ENCODE results near the gene SIGLEC10. TPM values are rescaled to one million over a fixed set of nuclear protein-coding genes. Genes with fewer than 3 reads are reported as not detected.
"Not testable (repeated sequence)": the region's sequence is repeated elsewhere in the genome, so short reads cannot be mapped to it uniquely, and the experiment has no call there.

Gene SIGLEC10, protein sequence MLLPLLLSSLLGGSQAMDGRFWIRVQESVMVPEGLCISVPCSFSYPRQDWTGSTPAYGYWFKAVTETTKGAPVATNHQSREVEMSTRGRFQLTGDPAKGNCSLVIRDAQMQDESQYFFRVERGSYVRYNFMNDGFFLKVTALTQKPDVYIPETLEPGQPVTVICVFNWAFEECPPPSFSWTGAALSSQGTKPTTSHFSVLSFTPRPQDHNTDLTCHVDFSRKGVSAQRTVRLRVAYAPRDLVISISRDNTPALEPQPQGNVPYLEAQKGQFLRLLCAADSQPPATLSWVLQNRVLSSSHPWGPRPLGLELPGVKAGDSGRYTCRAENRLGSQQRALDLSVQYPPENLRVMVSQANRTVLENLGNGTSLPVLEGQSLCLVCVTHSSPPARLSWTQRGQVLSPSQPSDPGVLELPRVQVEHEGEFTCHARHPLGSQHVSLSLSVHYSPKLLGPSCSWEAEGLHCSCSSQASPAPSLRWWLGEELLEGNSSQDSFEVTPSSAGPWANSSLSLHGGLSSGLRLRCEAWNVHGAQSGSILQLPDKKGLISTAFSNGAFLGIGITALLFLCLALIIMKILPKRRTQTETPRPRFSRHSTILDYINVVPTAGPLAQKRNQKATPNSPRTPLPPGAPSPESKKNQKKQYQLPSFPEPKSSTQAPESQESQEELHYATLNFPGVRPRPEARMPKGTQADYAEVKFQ
- total RNA-seq (1 to 10 TPM; 1.4 to 9.4 (median 4.6) TPM), polyA plus RNA-seq (1 to 10 TPM in 1 of 2 donors, under 1 TPM in 1; 0.30 to 1.3 TPM)
- long read RNA-seq, donor 1, partial matches to known transcripts, result 2 of 2 reads
- long read RNA-seq, donor 1, other reads (novel, unspliced or antisense), result 0 of 2 reads
- long read RNA-seq, donor 2, result 0 reads
- long read RNA-seq, donor 3, partial matches to known transcripts, result 5 of 14 reads
- long read RNA-seq, donor 3, other reads (novel, unspliced or antisense), result 3 of 14 reads

DNA sequence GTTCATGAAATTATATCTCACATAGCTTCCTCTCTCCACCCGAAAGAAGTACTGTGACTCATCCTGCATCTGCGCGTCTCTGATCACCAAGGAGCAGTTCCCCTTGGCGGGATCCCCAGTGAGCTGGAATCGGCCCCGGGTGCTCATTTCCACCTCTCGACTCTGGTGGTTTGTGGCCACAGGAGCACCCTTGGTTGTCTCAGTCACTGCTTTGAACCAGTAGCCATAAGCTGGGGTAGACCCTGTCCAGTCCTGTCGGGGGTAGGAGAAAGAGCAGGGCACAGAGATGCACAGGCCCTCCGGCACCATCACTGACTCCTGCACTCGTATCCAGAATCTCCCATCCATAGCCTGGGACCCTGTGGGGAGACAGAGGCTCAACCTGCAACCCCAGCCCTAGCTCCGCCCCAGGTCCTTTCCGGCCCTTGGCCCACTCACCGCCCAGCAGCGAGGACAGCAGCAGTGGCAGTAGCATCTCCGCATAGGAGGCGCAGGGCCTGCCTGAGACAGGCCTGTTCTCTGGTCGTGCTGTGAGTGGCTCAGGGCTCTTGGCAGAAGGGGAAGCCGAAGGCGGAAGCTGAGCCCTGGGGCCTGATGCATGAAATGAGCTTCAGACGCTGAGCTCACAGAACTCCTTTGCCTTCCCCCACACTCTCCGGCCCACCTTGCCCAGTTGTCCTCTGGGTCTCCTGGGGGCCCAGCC is at the start of gene SIGLEC10:
SIGLEC10 (minus strand) TSS at position 536 of the 703 bp plus-strand sequence; CDS start at position 475, 61 bp downstream.
- no peak within 1 kb of the TSS for H3K27ac ChIP-seq
- no peak within 1 kb of the TSS for H3K4me3 ChIP-seq

DNA sequence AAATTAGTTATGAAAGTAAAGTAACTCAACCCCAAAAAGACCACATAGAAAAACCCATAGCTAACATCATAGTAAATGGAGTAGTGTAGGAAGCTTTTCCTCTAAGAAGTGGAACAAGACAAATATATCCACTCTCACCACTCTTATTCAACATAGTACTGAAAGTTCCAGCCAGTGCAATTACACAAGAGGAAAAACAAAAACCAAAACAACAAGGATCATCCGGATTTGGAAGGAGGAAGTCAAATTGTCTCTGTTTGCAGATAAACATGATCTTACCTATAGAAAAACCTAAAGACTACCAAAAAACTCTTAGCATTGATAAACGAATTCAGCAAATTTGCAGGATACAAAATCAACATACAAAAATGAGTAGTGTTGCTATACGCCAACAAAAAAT is 49.3 kb upstream of the SIGLEC10 start:
- H3K4me1 ChIP-seq (ENCODE audit: insufficient read depth), result no peaks in the 10 kb centered on the region
- H3K4me3 ChIP-seq, result no peak overlapping the region
- H3K27me3 ChIP-seq, result no peaks in the 10 kb centered on the region
- DNase-seq, result no peak
- no peak overlapping the region for H3K27ac ChIP-seq
- no peaks in the 10 kb centered on the region for H3K36me3 ChIP-seq
- intact Hi-C loops (cut with DNase I), result loop anchor here in 1 of 4 donors (10.0 kb wide), 1 partner anchor 188 kb away; no protein-coding TSS in a partner anchor
- H3K9me3 ChIP-seq, result no peaks in the 10 kb centered on the region
- WGBS, 3 donors, result 54 to 62% (median 57%) methylated on average over 3 of the region's 3 CpGs
- TF ChIP-seq EP300 (IDR thresholded peaks at IDR 0.05), result no peak
- TF ChIP-seq, protein P1, sequence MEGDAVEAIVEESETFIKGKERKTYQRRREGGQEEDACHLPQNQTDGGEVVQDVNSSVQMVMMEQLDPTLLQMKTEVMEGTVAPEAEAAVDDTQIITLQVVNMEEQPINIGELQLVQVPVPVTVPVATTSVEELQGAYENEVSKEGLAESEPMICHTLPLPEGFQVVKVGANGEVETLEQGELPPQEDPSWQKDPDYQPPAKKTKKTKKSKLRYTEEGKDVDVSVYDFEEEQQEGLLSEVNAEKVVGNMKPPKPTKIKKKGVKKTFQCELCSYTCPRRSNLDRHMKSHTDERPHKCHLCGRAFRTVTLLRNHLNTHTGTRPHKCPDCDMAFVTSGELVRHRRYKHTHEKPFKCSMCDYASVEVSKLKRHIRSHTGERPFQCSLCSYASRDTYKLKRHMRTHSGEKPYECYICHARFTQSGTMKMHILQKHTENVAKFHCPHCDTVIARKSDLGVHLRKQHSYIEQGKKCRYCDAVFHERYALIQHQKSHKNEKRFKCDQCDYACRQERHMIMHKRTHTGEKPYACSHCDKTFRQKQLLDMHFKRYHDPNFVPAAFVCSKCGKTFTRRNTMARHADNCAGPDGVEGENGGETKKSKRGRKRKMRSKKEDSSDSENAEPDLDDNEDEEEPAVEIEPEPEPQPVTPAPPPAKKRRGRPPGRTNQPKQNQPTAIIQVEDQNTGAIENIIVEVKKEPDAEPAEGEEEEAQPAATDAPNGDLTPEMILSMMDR (IDR thresholded peaks at IDR 0.05), result no peak
- no peak for TF ChIP-seq POLR2A (IDR thresholded peaks at IDR 0.05)

More for the DNA sequence above, at the start of gene SIGLEC10:
- Histone ChIP-seq H3K36me3 (no peaks in the 10 kb centered on the region), H3K4me1 (ENCODE audit: insufficient read depth) (no peaks in the 10 kb centered on the region), H3K9me3 (no peaks in the 10 kb centered on the region), H3K27me3 (no peaks in the 10 kb centered on the region)
- TF ChIP-seq, protein P1 (IDR thresholded peaks at IDR 0.05), result no peak
- TF ChIP-seq EP300 (IDR thresholded peaks at IDR 0.05), result no peak
- TF ChIP-seq POLR2A (IDR thresholded peaks at IDR 0.05), result no peak
- intact Hi-C loops (cut with DNase I), result no loop called here
- 55 to 59% (median 57%) methylated on average over 21 of the region's 21 CpGs for whole genome bisulfite sequencing, 3 donors
- DNase-seq, result no peak

DNA sequence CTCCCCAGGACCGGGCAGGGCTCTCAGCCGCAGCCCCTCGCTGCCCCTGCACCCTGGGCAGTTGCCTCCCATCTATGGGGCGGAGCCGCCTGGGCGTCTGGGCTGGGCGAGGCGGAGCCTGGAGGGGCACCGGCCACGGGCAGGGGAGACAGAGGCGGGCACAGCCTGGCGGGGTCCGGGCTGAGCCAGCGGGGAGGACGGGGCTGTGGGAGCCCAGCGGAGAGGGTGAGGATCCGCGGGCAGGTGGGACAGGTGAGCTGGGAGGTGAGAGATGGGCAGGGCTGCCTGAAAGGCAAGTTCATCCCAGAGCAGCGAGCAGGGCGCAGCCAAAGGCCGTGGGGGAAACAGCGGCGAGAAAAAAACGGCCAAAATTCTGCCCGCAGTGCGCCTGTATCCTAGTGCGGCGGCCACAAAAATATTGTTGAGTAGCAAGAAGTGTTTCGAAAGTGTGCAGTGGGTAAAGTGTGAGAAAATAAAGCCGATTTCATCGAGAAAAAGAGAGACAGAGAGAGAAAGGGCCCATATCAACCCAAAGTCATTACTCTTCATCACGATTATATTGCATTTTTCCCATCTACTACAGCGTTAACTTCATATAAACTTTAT is 46.6 kb upstream of the SIGLEC10 start:
- H3K4me3 ChIP-seq; DNase-seq; H3K4me1 ChIP-seq (ENCODE audit: insufficient read depth); H3K9me3 ChIP-seq; H3K27me3 ChIP-seq; H3K27ac ChIP-seq; H3K36me3 ChIP-seq: not testable (repeated sequence)
- 23 to 32% (median 26%) methylated on average over 14 to 15 of the region's 33 CpGs for WGBS, 3 donors
- intact Hi-C loops (cut with DNase I), result loop anchor here in 1 of 4 donors (10.0 kb wide), 1 partner anchor 191 kb away; no protein-coding TSS in a partner anchor

DNA sequence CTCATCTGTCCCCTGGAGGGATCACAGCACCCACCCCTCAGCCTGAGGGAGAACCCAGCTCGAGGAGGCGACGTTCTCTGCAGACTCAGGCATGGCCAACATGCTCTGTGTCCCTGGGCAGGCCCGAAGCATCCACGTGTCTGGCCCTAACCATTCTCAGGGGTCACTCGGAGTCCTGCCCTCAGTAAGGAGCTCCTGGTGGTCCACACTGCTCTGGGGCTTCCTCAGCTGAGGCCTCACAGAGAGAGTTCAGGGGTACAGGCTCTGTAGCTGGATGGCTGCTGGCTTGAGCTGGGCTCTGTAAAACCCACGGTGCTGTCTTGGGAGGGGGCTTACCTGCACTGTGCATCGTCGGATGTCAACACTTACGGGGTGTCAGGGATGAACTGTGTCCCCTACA is 45.2 kb upstream of the SIGLEC10 start:
- TF ChIP-seq EP300 (IDR thresholded peaks at IDR 0.05) (no peak), POLR2A (IDR thresholded peaks at IDR 0.05) (no peak)
- TF ChIP-seq, protein P1 (IDR thresholded peaks at IDR 0.05), result no peak
- no peaks in the 10 kb centered on the region for H3K9me3 ChIP-seq
- intact Hi-C loops (cut with DNase I), result loop anchor here in 1 of 4 donors (10.0 kb wide), 1 partner anchor 192 kb away; no protein-coding TSS in a partner anchor
- no peak overlapping the region for H3K27ac ChIP-seq
- H3K4me3 ChIP-seq, result no peak overlapping the region
- no peak for DNase-seq
- H3K36me3 ChIP-seq, result no peaks in the 10 kb centered on the region
- H3K4me1 ChIP-seq (ENCODE audit: insufficient read depth), result no peaks in the 10 kb centered on the region
- no peaks in the 10 kb centered on the region for H3K27me3 ChIP-seq
- WGBS, 3 donors, result 73 to 87% (median 82%) methylated on average over 9 to 10 of the region's 10 CpGs
